GM12875 (cell line): ENCODE measurements around the gene NNT.
"Not testable (repeated sequence)": the region's sequence is repeated elsewhere in the genome, so short reads cannot be mapped to it uniquely, and the experiment has no call there.

Experiments used
- H3K4me3 ChIP-seq: one replicate; pipeline ENCODE4 v1.5.1; 2011; ENCODE audit warnings: low read depth, low read length, control low read depth
- CTCF ChIP-seq: IDR thresholded peaks from 2 replicates; pipeline ENCODE4 v1.5.1; 2011; ENCODE audit warnings: low read depth, mild to moderate bottlenecking, control low read depth, inconsistent platforms, low read length, moderate library complexity, borderline replicate concordance; ENCODE audit not compliant: insufficient read depth

Gene NNT

GRCh38 chr5:43694027-43694426 is 91.0 kb downstream of the NNT start:
- no peak overlapping the region for H3K4me3 ChIP-seq
- TF ChIP-seq CTCF, result no peak

GRCh38 chr5:43696444-43696843 is 93.5 kb downstream of the NNT start:
- H3K4me3 ChIP-seq, result not testable (repeated sequence)

GRCh38 chr5:43699910-43700309 is 96.9 kb downstream of the NNT start:
- no peak for TF ChIP-seq CTCF
- H3K4me3 ChIP-seq, result no peak overlapping the region

GRCh38 chr5:43700601-43701000 is 97.6 kb downstream of the NNT start:
- no peak for TF ChIP-seq CTCF
- no peak overlapping the region for H3K4me3 ChIP-seq

GRCh38 chr5:43701227-43701626 is 98.2 kb downstream of the NNT start:
- TF ChIP-seq CTCF, result no peak

GRCh38 chr5:43702293-43702692 is 99.3 kb downstream of the NNT start:
- H3K4me3 ChIP-seq, result no peak overlapping the region
- no peak for TF ChIP-seq CTCF

More at GRCh38 chr5:43701227-43701626, 98.2 kb downstream of the NNT start:
- H3K4me3 ChIP-seq, result no peak overlapping the region

GRCh38 chr5:43702815-43703214 is 99.8 kb downstream of the NNT start:
- no peak overlapping the region for H3K4me3 ChIP-seq
- TF ChIP-seq CTCF, result no peak

DNA sequence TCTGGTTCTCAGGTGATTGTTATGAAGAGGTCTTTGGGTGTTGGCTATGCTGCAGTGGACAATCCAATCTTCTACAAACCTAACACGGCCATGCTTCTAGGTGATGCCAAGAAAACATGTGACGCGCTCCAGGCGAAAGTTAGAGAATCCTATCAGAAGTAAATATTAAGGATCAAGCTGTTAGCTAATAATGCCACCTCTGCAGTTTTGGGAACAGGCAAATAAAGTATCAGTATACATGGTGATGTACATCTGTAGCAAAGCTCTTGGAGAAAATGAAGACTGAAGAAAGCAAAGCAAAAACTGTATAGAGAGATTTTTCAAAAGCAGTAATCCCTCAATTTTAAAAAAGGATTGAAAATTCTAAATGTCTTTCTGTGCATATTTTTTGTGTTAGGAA is 101.3 kb downstream of the NNT start:
- no peak overlapping the region for H3K4me3 ChIP-seq
- TF ChIP-seq CTCF, result no peak

DNA sequence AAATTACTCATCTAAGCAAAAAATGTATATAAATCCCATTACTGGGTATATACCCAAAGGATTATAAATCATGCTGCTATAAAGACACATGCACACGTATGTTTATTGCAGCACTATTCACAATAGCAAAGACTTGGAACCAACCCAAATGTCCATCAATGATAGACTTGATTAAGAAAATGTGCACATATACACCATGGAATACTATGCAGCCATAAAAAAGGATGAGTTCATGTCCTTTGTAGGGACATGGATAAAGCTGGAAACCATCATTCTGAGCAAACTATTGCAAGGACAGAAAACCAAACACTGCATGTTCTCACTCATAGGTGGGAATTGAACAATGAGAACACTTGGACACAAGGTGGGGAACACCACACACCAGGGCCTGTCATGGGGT is 103.6 kb downstream of the NNT start:
- not testable (repeated sequence) for H3K4me3 ChIP-seq
